NCI-H2171 treated with DMSO at 0.1 percent for 48 hours (cell line): ENCODE measurements around the gene SCART1.
"Not testable (repeated sequence)": the region's sequence is repeated elsewhere in the genome, so short reads cannot be mapped to it uniquely, and the experiment has no call there.

Experiments
- DNase-seq: peaks from one replicate; lab custom pipeline; 2025; lab: John Stamatoyannopoulos, UW

SCART1 gene

GRCh38 chr10:133456041-133456951 is 2.6 kb downstream of the SCART1 start:
- no peak for DNase-seq

GRCh38 chr10:133457100-133457841 is 3.5 kb downstream of the SCART1 start:
- DNase-seq = no peak

GRCh38 chr10:133458021-133458709 is 4.4 kb downstream of the SCART1 start:
- no peak for DNase-seq

GRCh38 chr10:133458710-133459453 is 5.1 kb downstream of the SCART1 start:
- DNase-seq = no peak

- DNase-seq = no peak
These were observed 5.9 kb downstream of the SCART1 start for GRCh38 chr10:133459454-133460207.

- DNase-seq = no peak
These were observed 6.5 kb downstream of the SCART1 start for GRCh38 chr10:133460208-133460769.

DNA sequence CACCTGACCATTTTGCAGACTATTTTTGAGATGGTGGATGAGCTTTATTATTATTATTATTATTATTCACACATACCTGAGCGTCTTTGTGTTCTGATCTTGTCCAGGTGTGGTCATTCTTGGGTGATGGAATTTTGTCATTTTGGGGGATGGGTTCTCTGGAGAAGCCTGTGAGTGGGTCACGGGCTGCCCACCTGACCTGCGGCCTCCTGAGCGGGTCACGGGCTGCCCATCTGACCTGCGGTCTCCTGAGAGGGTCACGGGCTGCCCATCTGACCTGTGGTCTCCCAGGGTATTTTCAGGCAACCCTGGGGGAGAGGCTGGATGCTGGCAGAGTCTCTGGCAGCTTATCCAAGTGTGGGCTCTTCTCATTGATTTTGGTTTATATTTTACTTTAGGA is 7.3 kb downstream of the SCART1 start:
- DNase-seq = no peak

DNA sequence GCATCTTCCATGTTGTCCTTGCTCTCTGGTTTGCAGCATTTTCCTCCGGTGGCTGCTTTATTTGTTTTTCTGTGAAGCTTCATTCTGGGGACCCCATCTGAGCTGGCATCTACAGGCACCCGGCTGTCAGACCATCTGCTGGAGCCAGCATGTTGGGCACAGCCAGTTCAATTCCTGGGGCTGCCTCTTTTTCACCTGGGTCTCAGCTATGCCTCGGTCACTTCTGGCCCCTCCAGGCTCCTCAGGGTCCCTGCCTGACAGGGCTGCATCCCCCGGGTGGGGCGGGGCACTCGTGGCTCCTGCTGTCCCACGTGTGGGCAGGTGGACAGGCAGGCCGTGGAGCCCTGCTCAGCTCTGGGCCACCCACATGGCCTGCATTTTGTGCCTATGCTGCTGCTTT is 8.1 kb downstream of the SCART1 start:
- no peak for DNase-seq

GRCh38 chr10:133462512-133463305 is 9.0 kb downstream of the SCART1 start:
- DNase-seq = no peak

- no peak for DNase-seq
These were observed 10.9 kb downstream of the SCART1 start for GRCh38 chr10:133464582-133465031.

- DNase-seq = no peak
These were observed 11.6 kb downstream of the SCART1 start for GRCh38 chr10:133465191-133465949.

- DNase-seq = no peak
These were observed 12.3 kb downstream of the SCART1 start for GRCh38 chr10:133465950-133466474.

DNA sequence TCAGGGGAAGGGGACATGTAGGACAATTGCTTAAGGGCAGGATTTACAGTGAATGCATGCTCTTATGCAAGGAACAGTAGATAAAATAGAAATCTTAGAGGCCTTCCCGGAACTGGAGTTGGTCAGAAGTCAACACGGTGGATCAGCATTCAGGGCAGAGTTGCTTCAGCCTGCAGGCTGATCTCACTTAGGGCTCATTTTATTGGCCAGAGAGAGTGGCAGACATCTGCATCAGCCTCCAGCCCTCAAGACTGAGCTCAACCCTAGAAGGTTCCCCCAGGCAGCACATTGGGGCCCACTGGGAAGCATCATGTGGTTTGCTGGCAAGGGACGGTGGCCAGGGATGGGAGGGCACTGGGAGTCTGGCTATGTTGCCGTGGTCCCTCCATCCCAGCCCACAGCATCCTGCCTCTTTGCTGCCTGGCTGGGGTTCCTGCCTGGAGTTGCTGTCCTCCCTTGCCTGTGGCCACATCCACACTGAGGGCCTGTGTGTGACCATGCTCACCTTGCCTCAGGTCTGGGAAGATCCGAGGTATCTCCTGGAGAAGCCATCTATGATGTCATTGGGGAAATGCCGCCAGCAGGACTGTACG is 13.0 kb downstream of the SCART1 start:
- DNase-seq = no peak

GRCh38 chr10:133467286-133467911 is 13.7 kb downstream of the SCART1 start:
- no peak for DNase-seq

GRCh38 chr10:133469205-133469604 is 15.5 kb downstream of the SCART1 start:
- not testable (repeated sequence) for DNase-seq

GRCh38 chr10:133471300-133472109 is 17.8 kb downstream of the SCART1 start:
- DNase-seq = no peak

GRCh38 chr10:133473270-133473669 is 19.5 kb downstream of the SCART1 start:
- no peak for DNase-seq
